NCI-H146 (cell line): ENCODE results near the gene CNTN1.

ENCODE experiments used
- DNase-seq: peaks from one replicate; lab custom pipeline; 2025; lab: John Stamatoyannopoulos, UW

CNTN1 gene

GRCh38 chr12:40691913-40692764 is at the start of gene CNTN1:
TSS of gene CNTN1 (plus strand) at chr12:40692439.
- peak; percentile 18 for DNase-seq

- DNase-seq, result no peak
Measured at GRCh38 chr12:40643506-40643905, 48.7 kb upstream of the CNTN1 start.

GRCh38 chr12:40643976-40644375 is 48.3 kb upstream of the CNTN1 start:
- DNase-seq, result no peak

- no peak for DNase-seq
Measured at GRCh38 chr12:40644708-40645107, 47.5 kb upstream of the CNTN1 start.

GRCh38 chr12:40645361-40645760 is 46.9 kb upstream of the CNTN1 start:
- no peak for DNase-seq

GRCh38 chr12:40646456-40646855 is 45.8 kb upstream of the CNTN1 start:
- no peak for DNase-seq

GRCh38 chr12:40646911-40647310 is 45.3 kb upstream of the CNTN1 start:
- no peak for DNase-seq

- no peak for DNase-seq
Measured at GRCh38 chr12:40647651-40648050, 44.6 kb upstream of the CNTN1 start.

GRCh38 chr12:40648519-40648918 is 43.7 kb upstream of the CNTN1 start:
- no peak for DNase-seq

GRCh38 chr12:40650038-40650704 is 42.1 kb upstream of the CNTN1 start:
- no peak for DNase-seq

- no peak for DNase-seq
Measured at GRCh38 chr12:40655451-40655850, 36.8 kb upstream of the CNTN1 start.

- no peak for DNase-seq
Measured at GRCh38 chr12:40662366-40662765, 29.9 kb upstream of the CNTN1 start.

GRCh38 chr12:40663781-40664180 is 28.5 kb upstream of the CNTN1 start:
- DNase-seq, result no peak

- DNase-seq, result no peak
Measured at GRCh38 chr12:40668099-40668529, 24.1 kb upstream of the CNTN1 start.

- no peak for DNase-seq
Measured at GRCh38 chr12:40672741-40673271, 19.4 kb upstream of the CNTN1 start.

GRCh38 chr12:40681148-40681547 is 11.1 kb upstream of the CNTN1 start:
- DNase-seq, result no peak

GRCh38 chr12:40684986-40685385 is 7.3 kb upstream of the CNTN1 start:
- DNase-seq, result no peak

GRCh38 chr12:40688085-40688725 is 4.0 kb upstream of the CNTN1 start:
- no peak for DNase-seq

- no peak for DNase-seq
Measured at GRCh38 chr12:40689576-40689975, 2.7 kb upstream of the CNTN1 start.

GRCh38 chr12:40692765-40693206 is 547 bp downstream of the CNTN1 start:
- peak; percentile 34 for DNase-seq

- DNase-seq, result peak; percentile 11
Measured at GRCh38 chr12:40693207-40693821, 1.1 kb downstream of the CNTN1 start.
